Tibial nerve (tissue), 4 donors: ENCODE measurements around the gene PRIMPOL.
"Not testable (repeated sequence)": the region's sequence is repeated elsewhere in the genome, so short reads cannot be mapped to it uniquely, and the experiment has no call there.

Experiments used
- EP300 ChIP-seq, 2 donors: sonication (generic); formaldehyde crosslinking; IDR thresholded peaks; one replicate each; pipeline ENCODE4 v1.6.1; 2017; ENCODE audit warnings: antibody characterized with exemption in 2 of 2, mild to moderate bottlenecking in 1 of 2
- TF ChIP-seq, protein P1 (sequence below), 5 experiments: fragments of 200-600 bp in 3 of 5; fragments of 450-650 bp in 2 of 5; sonication (generic) in 3 of 5; IDR thresholded peaks; one replicate each; pipeline ENCODE4 v1.5.1; 2016 to 2019; ENCODE audit warnings: antibody characterized with exemption in 5 of 5, mild to moderate bottlenecking in 3 of 5, moderate library complexity in 2 of 5

- TF ChIP-seq, protein P1, sequence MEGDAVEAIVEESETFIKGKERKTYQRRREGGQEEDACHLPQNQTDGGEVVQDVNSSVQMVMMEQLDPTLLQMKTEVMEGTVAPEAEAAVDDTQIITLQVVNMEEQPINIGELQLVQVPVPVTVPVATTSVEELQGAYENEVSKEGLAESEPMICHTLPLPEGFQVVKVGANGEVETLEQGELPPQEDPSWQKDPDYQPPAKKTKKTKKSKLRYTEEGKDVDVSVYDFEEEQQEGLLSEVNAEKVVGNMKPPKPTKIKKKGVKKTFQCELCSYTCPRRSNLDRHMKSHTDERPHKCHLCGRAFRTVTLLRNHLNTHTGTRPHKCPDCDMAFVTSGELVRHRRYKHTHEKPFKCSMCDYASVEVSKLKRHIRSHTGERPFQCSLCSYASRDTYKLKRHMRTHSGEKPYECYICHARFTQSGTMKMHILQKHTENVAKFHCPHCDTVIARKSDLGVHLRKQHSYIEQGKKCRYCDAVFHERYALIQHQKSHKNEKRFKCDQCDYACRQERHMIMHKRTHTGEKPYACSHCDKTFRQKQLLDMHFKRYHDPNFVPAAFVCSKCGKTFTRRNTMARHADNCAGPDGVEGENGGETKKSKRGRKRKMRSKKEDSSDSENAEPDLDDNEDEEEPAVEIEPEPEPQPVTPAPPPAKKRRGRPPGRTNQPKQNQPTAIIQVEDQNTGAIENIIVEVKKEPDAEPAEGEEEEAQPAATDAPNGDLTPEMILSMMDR (IDR thresholded peaks at IDR 0.05) = not testable (repeated sequence)
- not testable (repeated sequence) for TF ChIP-seq EP300 (IDR thresholded peaks at IDR 0.05)
These were observed 23.5 kb upstream of the PRIMPOL start for GRCh38 chr4:184625783-184626596.
